Neural progenitor cell (in vitro differentiated cells): ENCODE data around the gene KCNMA1.

Experiments used
- EZH2 ChIP-seq: fragments of 200-600 bp; sonication (generic); IDR thresholded peaks from 2 replicates; pipeline ENCODE4 v1.6.1; 2017; ENCODE audit warnings: antibody characterized with exemption, mild to moderate bottlenecking, moderate library complexity
- EZH2phosphoT487 ChIP-seq: fragments of 200-600 bp; sonication (generic); IDR thresholded peaks from 2 replicates; pipeline ENCODE4 v1.6.1; 2017; ENCODE audit warnings: antibody characterized with exemption
- TF ChIP-seq, protein P1 (sequence below): fragments of 200-600 bp; sonication (generic); IDR thresholded peaks from 2 replicates; pipeline ENCODE4 v1.5.1; 2017; ENCODE audit warnings: antibody characterized with exemption, mild to moderate bottlenecking

DNA sequence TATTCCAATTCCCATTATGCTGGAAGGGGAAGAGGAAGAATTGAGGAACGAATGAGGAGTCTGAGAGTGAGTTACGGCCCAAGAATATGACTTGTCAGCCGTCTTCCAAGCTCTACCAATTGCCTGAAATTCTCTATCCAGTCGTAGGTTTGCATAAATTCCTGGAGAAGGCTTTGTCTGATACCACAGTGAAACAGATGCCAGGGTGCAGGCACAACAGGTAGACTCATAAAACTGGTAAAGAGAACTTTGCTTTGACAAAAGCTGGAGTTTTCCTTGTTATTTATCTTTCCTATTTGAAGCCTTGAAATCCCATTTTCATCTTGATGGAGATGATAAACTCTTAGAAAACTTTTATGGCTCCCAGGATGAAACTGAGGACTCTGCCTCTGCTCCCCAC is 251.2 kb downstream of the KCNMA1 start:
- TF ChIP-seq, protein P1, sequence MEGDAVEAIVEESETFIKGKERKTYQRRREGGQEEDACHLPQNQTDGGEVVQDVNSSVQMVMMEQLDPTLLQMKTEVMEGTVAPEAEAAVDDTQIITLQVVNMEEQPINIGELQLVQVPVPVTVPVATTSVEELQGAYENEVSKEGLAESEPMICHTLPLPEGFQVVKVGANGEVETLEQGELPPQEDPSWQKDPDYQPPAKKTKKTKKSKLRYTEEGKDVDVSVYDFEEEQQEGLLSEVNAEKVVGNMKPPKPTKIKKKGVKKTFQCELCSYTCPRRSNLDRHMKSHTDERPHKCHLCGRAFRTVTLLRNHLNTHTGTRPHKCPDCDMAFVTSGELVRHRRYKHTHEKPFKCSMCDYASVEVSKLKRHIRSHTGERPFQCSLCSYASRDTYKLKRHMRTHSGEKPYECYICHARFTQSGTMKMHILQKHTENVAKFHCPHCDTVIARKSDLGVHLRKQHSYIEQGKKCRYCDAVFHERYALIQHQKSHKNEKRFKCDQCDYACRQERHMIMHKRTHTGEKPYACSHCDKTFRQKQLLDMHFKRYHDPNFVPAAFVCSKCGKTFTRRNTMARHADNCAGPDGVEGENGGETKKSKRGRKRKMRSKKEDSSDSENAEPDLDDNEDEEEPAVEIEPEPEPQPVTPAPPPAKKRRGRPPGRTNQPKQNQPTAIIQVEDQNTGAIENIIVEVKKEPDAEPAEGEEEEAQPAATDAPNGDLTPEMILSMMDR = no peak
- TF ChIP-seq EZH2 (no peak), EZH2phosphoT487 (no peak)
